A549 treated with ZK216348 at 1 μM for 4 hours (cell line): ENCODE measurements around the gene ZP3. TPM values are rescaled to one million over a fixed set of nuclear protein-coding genes. Genes with fewer than 3 reads are reported as not detected.

Experiments
- total RNA-seq: library from RNA; stranded (reverse); fragments of 200-300 nt; extraction: Qiagen RNA extraction; gene quantifications from 5 replicates; pipeline ENCODE4 v1.2.3, GENCODE V29; 2022; ENCODE audit warnings: low read depth

ZP3 gene
- total RNA-seq: 13.1 to 23.3 TPM (median 18.2 TPM) in 5 replicates

GRCh38 chr7:76424413-76425111 lies at the start of gene ZP3:
ZP3 (plus strand) TSS chr7:76424950; CDS start chr7:76424965, 15 bp downstream.

GRCh38 chr7:76409537-76409936 lies 15.2 kb upstream of the ZP3 start, which contains the start of gene SSC4D:
SSC4D (minus strand) TSS chr7:76409697; CDS start chr7:76404439, 5,258 bp downstream.

GRCh38 chr7:76461464-76462101 lies 36.8 kb downstream of the ZP3 start, which contains the start of gene DTX2:
DTX2 (plus strand) TSS chr7:76461709; CDS start chr7:76480510, 18,801 bp downstream.

Other genes with a start within 250 kb of the ZP3 start
- 5.8 to 11.6 TPM (median 10.0 TPM) in 5 replicates for gene SRRM3, start 223.1 kb upstream of the ZP3 start, total RNA-seq
- gene HSPB1, start 122.3 kb upstream of the ZP3 start, total RNA-seq: 686 to 1,427 TPM (median 1,208 TPM) in 5 replicates
- gene YWHAG, start 66.0 kb upstream of the ZP3 start, total RNA-seq: 170 to 261 TPM (median 253 TPM) in 5 replicates
- 0.92 to 2.2 TPM (median 1.0 TPM) in 5 replicates for gene SSC4D, start 15.3 kb upstream of the ZP3 start, total RNA-seq
- 22.2 to 43.7 TPM (median 36.2 TPM) in 5 replicates for gene DTX2, start 36.8 kb downstream of the ZP3 start, total RNA-seq
- gene UPK3B, start 85.6 kb downstream of the ZP3 start, total RNA-seq: 8.1 to 18.7 TPM (median 17.6 TPM) in 5 replicates
- not detected in 5 replicates for gene SPDYE16, start 118.3 kb downstream of the ZP3 start, total RNA-seq
- gene POMZP3, start 202.3 kb downstream of the ZP3 start, total RNA-seq: 22.9 to 25.4 TPM (median 24.8 TPM) in 5 replicates